ENCODE data around the gene PEX7.

The PEX7 gene

GRCh38 chr6:136791296-136792094 lies 30.9 kb upstream of the PEX7 start:
- no peak for TF ChIP-seq ZNF274 (IDR thresholded peaks at IDR 0.05; ENCODE audit: low read depth, low read length)
- TF ChIP-seq YY1 (IDR thresholded peaks at IDR 0.05; ENCODE audit: insufficient read depth, insufficient read length) = no peak
- TF ChIP-seq SUZ12 (IDR thresholded peaks at IDR 0.05; ENCODE audit: extremely low read depth, insufficient read depth, insufficient read length) = no peak
- no peak for DNase-seq (ENCODE audit: low read depth, low spot score)
- Histone ChIP-seq H3K9me3 (ENCODE audit: insufficient read depth, low read length) (peaks cover 10% of the 10 kb centered on the region; the same call in 1 of the 2 replicates), H3K9ac (ENCODE audit: insufficient read length, low read depth) (peak overlapping the region; percentile 86), H3K36me3 (ENCODE audit: insufficient read depth, insufficient read length, low read length) (no peaks in the 10 kb centered on the region), H3K4me1 (ENCODE audit: insufficient read depth, insufficient read length) (no peaks in the 10 kb centered on the region), H3K4me3 (ENCODE audit: insufficient read length, low read depth) (peak overlapping the region; percentile 81), H3K27me3 (ENCODE audit: insufficient read depth, insufficient read length) (peaks cover 17% of the 10 kb centered on the region)

GRCh38 chr6:136792095-136792409 lies 30.3 kb upstream of the PEX7 start:
- no peak for DNase-seq (ENCODE audit: low read depth, low spot score)
- H3K36me3 ChIP-seq (ENCODE audit: insufficient read depth, insufficient read length, low read length) = no peaks in the 10 kb centered on the region
- H3K27me3 ChIP-seq (ENCODE audit: insufficient read depth, insufficient read length) = peaks cover 17% of the 10 kb centered on the region
- H3K4me3 ChIP-seq (ENCODE audit: insufficient read length, low read depth) = peak overlapping the region; percentile 81
- no peak for TF ChIP-seq SUZ12 (IDR thresholded peaks at IDR 0.05; ENCODE audit: extremely low read depth, insufficient read depth, insufficient read length)
- no peak for TF ChIP-seq YY1 (IDR thresholded peaks at IDR 0.05; ENCODE audit: insufficient read depth, insufficient read length)
- no peak for TF ChIP-seq ZNF274 (IDR thresholded peaks at IDR 0.05; ENCODE audit: low read depth, low read length)
- peaks cover 10% of the 10 kb centered on the region; the same call in 1 of the 2 replicates for H3K9me3 ChIP-seq (ENCODE audit: insufficient read depth, low read length)
- H3K4me1 ChIP-seq (ENCODE audit: insufficient read depth, insufficient read length) = no peaks in the 10 kb centered on the region
- peak overlapping the region; percentile 86 for H3K9ac ChIP-seq (ENCODE audit: insufficient read length, low read depth)

GRCh38 chr6:136792410-136793262 lies 29.8 kb upstream of the PEX7 start, which contains the start of gene MAP3K5:
Gene MAP3K5 (minus strand): TSS chr6:136792477. CDS start chr6:136792157, 320 bp downstream.
- peaks cover 10% of the 10 kb centered on the region; the same call in 1 of the 2 replicates for H3K9me3 ChIP-seq (ENCODE audit: insufficient read depth, low read length)
- DNase-seq (ENCODE audit: low read depth, low spot score) = peak; percentile 51
- no peak for TF ChIP-seq ZNF274 (IDR thresholded peaks at IDR 0.05; ENCODE audit: low read depth, low read length)
- TF ChIP-seq SUZ12 (IDR thresholded peaks at IDR 0.05; ENCODE audit: extremely low read depth, insufficient read depth, insufficient read length) = no peak
- TF ChIP-seq YY1 (IDR thresholded peaks at IDR 0.05; ENCODE audit: insufficient read depth, insufficient read length) = no peak
- H3K9ac ChIP-seq (ENCODE audit: insufficient read length, low read depth) = peak within 1 kb of the TSS; percentile 86
- no peaks in the 10 kb centered on the region for H3K36me3 ChIP-seq (ENCODE audit: insufficient read depth, insufficient read length, low read length)
- peak within 1 kb of the TSS; percentile 81 for H3K4me3 ChIP-seq (ENCODE audit: insufficient read length, low read depth)
- H3K27me3 ChIP-seq (ENCODE audit: insufficient read depth, insufficient read length) = peaks cover 17% of the 10 kb centered on the region
- H3K4me1 ChIP-seq (ENCODE audit: insufficient read depth, insufficient read length) = no peaks in the 10 kb centered on the region

DNA sequence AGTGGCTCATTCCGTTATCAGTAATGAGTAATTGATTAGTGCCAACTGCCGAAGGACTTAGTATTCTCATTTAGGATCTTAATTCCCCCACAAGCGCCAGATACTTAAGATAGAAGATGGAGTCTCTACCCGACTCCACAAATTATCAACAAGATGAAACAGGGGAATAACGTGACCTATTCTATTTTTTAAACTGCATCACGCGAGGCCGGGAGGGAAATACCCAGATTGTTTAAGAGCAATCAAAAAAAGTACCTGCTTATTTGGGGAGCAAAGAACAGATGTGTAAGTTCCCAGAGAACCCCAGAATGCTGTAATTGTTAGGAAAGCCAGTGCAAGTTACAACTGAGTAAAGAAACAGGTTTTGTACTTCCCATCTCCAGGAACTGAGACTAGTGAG lies 29.0 kb upstream of the PEX7 start:
- H3K4me1 ChIP-seq (ENCODE audit: insufficient read depth, insufficient read length) = no peaks in the 10 kb centered on the region
- no peaks in the 10 kb centered on the region for H3K36me3 ChIP-seq (ENCODE audit: insufficient read depth, insufficient read length, low read length)
- peak overlapping the region; percentile 86 for H3K9ac ChIP-seq (ENCODE audit: insufficient read length, low read depth)
- H3K27me3 ChIP-seq (ENCODE audit: insufficient read depth, insufficient read length) = peaks cover 17% of the 10 kb centered on the region
- no peak for DNase-seq (ENCODE audit: low read depth, low spot score)
- TF ChIP-seq YY1 (IDR thresholded peaks at IDR 0.05; ENCODE audit: insufficient read depth, insufficient read length) (no peak), ZNF274 (IDR thresholded peaks at IDR 0.05; ENCODE audit: low read depth, low read length) (no peak), SUZ12 (IDR thresholded peaks at IDR 0.05; ENCODE audit: extremely low read depth, insufficient read depth, insufficient read length) (no peak)
- peak overlapping the region; percentile 81 for H3K4me3 ChIP-seq (ENCODE audit: insufficient read length, low read depth)
- H3K9me3 ChIP-seq (ENCODE audit: insufficient read depth, low read length) = peaks cover 13% of the 10 kb centered on the region; the same call in 1 of the 2 replicates

DNA sequence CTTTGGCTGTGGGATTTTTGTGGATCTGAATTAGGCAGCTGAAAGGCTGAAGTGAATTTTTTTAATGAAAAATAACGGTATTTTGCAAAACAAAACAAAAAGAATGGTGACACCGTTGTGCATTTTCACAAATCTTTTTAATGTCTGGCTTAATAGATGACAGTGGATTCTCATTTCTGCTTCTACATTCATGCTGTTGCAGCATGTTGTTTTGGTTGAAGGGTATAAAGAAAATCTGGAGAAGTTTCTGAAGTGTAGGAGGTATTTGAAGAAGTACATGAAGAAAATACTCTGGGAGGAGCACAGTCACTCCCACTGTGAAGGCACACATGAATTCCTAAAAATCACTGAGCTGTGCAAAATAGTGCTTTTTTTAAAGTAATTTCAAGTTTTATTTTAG lies 27.0 kb upstream of the PEX7 start:
- DNase-seq (ENCODE audit: low read depth, low spot score) = no peak
- H3K9me3 ChIP-seq (ENCODE audit: insufficient read depth, low read length) = peaks cover 15% of the 10 kb centered on the region; the same call in 1 of the 2 replicates

DNA sequence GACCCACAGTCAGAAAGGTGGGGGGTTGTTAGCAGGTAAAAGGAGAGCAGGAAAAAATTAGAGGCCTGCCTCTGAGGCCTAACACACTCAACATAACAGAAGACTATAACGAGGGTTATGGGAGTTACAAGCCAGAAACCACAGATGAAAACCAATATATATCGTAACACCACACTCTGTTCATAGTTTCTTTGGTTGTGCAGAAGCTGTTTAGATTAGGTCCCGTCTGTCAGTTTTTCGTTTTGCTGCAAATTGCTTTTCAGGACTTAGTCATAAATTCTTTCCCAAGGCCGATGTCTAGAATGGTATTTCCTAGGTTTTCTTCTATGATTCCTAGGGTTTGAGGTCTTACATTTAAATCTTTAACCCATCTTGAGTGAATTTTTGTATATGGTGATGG lies 26.4 kb upstream of the PEX7 start:
- H3K4me1 ChIP-seq (ENCODE audit: insufficient read depth, insufficient read length) = no peaks in the 10 kb centered on the region
- H3K9me3 ChIP-seq (ENCODE audit: insufficient read depth, low read length) = peaks cover 12% of the 10 kb centered on the region; the same call in 1 of the 2 replicates
- no peaks in the 10 kb centered on the region for H3K36me3 ChIP-seq (ENCODE audit: insufficient read depth, insufficient read length, low read length)
- H3K27me3 ChIP-seq (ENCODE audit: insufficient read depth, insufficient read length) = peaks cover 16% of the 10 kb centered on the region
- DNase-seq (ENCODE audit: low read depth, low spot score) = no peak
- TF ChIP-seq ZNF274 (IDR thresholded peaks at IDR 0.05; ENCODE audit: low read depth, low read length) = no peak
- no peak for TF ChIP-seq YY1 (IDR thresholded peaks at IDR 0.05; ENCODE audit: insufficient read depth, insufficient read length)
- TF ChIP-seq SUZ12 (IDR thresholded peaks at IDR 0.05; ENCODE audit: extremely low read depth, insufficient read depth, insufficient read length) = no peak
- no peak overlapping the region for H3K4me3 ChIP-seq (ENCODE audit: insufficient read length, low read depth)
- no peak overlapping the region for H3K9ac ChIP-seq (ENCODE audit: insufficient read length, low read depth)

More for the DNA sequence above, 27.0 kb upstream of the PEX7 start:
- Histone ChIP-seq H3K9ac (ENCODE audit: insufficient read length, low read depth) (no peak overlapping the region), H3K4me1 (ENCODE audit: insufficient read depth, insufficient read length) (no peaks in the 10 kb centered on the region), H3K4me3 (ENCODE audit: insufficient read length, low read depth) (no peak overlapping the region), H3K36me3 (ENCODE audit: insufficient read depth, insufficient read length, low read length) (no peaks in the 10 kb centered on the region), H3K27me3 (ENCODE audit: insufficient read depth, insufficient read length) (peaks cover 17% of the 10 kb centered on the region)
- no peak for TF ChIP-seq ZNF274 (IDR thresholded peaks at IDR 0.05; ENCODE audit: low read depth, low read length)
- no peak for TF ChIP-seq SUZ12 (IDR thresholded peaks at IDR 0.05; ENCODE audit: extremely low read depth, insufficient read depth, insufficient read length)
- TF ChIP-seq YY1 (IDR thresholded peaks at IDR 0.05; ENCODE audit: insufficient read depth, insufficient read length) = no peak

Measured in NT2/D1 (cell line).